ENCODE results near the gene CIITA. TPM values are rescaled to one million over a fixed set of nuclear protein-coding genes. Genes with fewer than 3 reads are reported as not detected.

The CIITA gene
- total RNA-seq, 1 donor from 2014 or later, result 0.13 TPM

DNA sequence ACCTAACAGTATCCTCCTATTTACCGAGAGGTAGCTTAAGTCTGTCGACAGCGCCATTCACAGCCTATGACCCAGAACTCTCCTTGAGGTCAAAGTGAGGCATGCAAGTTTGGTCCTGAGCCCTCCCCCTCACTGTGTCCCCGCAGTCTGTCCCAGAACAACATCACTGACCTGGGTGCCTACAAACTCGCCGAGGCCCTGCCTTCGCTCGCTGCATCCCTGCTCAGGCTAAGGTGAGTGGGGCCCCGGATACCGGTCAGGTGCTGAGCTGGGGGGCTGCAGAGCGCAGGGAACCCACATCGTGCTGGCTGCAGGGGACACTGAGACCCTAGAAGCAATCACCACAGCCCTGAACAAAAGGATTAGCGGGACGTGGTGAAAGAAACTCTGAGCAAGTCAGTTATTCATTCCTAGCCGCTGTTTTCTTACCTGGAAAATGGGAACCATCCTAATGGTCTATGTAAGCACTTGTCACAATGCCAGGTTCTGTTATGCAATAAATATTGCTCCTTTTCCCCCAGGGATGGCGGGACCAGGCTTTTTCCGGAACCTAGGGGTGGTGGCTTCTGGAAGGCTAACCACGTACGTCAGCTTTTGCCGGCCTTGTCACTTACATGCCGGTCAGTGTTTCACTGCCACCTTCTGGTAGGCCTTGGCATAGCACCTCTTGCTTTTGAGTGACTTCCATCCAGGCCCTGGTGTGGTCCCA, 41.4 kb downstream of the CIITA start:
- Mint-ChIP-seq H3K9me3 (ENCODE audit: unreplicated experiment) (no peaks in the 10 kb centered on the region), H3K4me1 (ENCODE audit: unreplicated experiment) (no peaks in the 10 kb centered on the region), H3K36me3 (ENCODE audit: low read depth, unreplicated experiment) (no peaks in the 10 kb centered on the region), H3K27ac (ENCODE audit: unreplicated experiment) (no peak overlapping the region), H3K4me3 (ENCODE audit: unreplicated experiment) (no peak overlapping the region), H3K27me3 (ENCODE audit: unreplicated experiment) (peaks cover 3% of the 10 kb centered on the region)
- TF ChIP-seq CTCF (IDR thresholded peaks at IDR 0.05; ENCODE audit: unreplicated experiment), result peak; percentile 90
- peak; percentile 94 for DNase-seq (ENCODE audit: low spot score)

- Mint-ChIP-seq H3K4me3 (ENCODE audit: unreplicated experiment) (no peak overlapping the region), H3K27me3 (ENCODE audit: unreplicated experiment) (peaks cover 3% of the 10 kb centered on the region), H3K36me3 (ENCODE audit: low read depth, unreplicated experiment) (no peaks in the 10 kb centered on the region), H3K4me1 (ENCODE audit: unreplicated experiment) (no peaks in the 10 kb centered on the region), H3K27ac (ENCODE audit: unreplicated experiment) (no peak overlapping the region), H3K9me3 (ENCODE audit: unreplicated experiment) (no peaks in the 10 kb centered on the region)
- DNase-seq (ENCODE audit: low spot score), result no peak
- TF ChIP-seq CTCF (IDR thresholded peaks at IDR 0.05; ENCODE audit: unreplicated experiment), result peak; percentile 13
Observed at GRCh38 chr16:10919003-10919351, 42.0 kb downstream of the CIITA start.

GRCh38 chr16:10920726-10921427, 43.9 kb downstream of the CIITA start:
- Mint-ChIP-seq H3K9me3 (ENCODE audit: unreplicated experiment) (no peaks in the 10 kb centered on the region), H3K27me3 (ENCODE audit: unreplicated experiment) (peaks cover 3% of the 10 kb centered on the region), H3K4me3 (ENCODE audit: unreplicated experiment) (no peak overlapping the region)

DNA sequence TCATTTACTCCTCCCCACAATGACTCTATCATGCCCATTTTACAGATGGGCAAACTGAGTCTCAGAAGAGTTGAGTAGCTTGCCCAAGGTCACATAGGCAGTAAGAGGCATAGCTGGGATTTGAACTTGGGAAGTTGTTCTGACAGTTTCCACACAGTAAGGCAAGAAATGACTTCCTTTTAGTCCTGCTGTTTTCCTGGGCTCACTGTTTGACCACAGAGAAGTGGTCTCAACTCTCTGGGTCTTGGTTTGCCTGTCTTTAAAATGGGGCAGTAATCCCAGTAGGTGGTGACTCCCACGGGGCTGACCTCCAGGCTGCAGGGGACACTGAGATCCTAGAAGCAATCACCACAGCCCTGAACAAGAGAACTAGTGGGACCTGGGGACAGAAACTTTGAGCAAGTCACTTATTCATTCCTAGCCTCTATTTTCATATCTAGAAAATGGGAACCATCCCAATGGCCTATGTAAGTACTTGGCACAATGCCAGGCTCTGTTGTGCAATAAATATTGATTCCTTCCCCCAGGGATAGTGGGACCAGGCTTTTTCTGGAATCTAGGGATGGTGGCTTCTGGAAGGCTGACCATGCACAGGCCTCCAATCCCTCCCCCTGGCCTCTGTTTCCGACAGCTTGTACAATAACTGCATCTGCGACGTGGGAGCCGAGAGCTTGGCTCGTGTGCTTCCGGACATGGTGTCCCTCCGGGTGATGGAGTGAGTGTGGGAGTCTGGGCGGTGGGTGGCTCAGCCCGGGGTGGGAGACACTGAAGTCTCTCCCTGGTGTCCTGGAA, 44.7 kb downstream of the CIITA start:
- no peak for DNase-seq (ENCODE audit: low spot score)
- H3K27ac Mint-ChIP-seq (ENCODE audit: unreplicated experiment), result no peak overlapping the region

More at GRCh38 chr16:10920726-10921427, 43.9 kb downstream of the CIITA start:
- no peak for TF ChIP-seq CTCF (IDR thresholded peaks at IDR 0.05; ENCODE audit: unreplicated experiment)
- no peaks in the 10 kb centered on the region for H3K4me1 Mint-ChIP-seq (ENCODE audit: unreplicated experiment)
- no peaks in the 10 kb centered on the region for H3K36me3 Mint-ChIP-seq (ENCODE audit: low read depth, unreplicated experiment)
- H3K27ac Mint-ChIP-seq (ENCODE audit: unreplicated experiment), result no peak overlapping the region
- no peak for DNase-seq (ENCODE audit: low spot score)

More for the DNA sequence above, 44.7 kb downstream of the CIITA start:
- H3K9me3 Mint-ChIP-seq (ENCODE audit: unreplicated experiment), result no peaks in the 10 kb centered on the region
- no peaks in the 10 kb centered on the region for H3K36me3 Mint-ChIP-seq (ENCODE audit: low read depth, unreplicated experiment)
- TF ChIP-seq CTCF (IDR thresholded peaks at IDR 0.05; ENCODE audit: unreplicated experiment), result no peak
- no peaks in the 10 kb centered on the region for H3K4me1 Mint-ChIP-seq (ENCODE audit: unreplicated experiment)
- peaks cover 3% of the 10 kb centered on the region for H3K27me3 Mint-ChIP-seq (ENCODE audit: unreplicated experiment)
- no peak overlapping the region for H3K4me3 Mint-ChIP-seq (ENCODE audit: unreplicated experiment)

Measured in endothelial cell (in vitro differentiated cells).